HCT116 (cell line): ENCODE results near the gene ANO10. TPM values are rescaled to one million over a fixed set of nuclear protein-coding genes. Genes with fewer than 3 reads are reported as not detected.

Experiments
- ATAC-seq: fragments of 200-7000 bp; cut with Tn5 transposase; 2 replicates; pipeline ENCODE4 v1.9.1; 2020; ENCODE audit warnings: mild to moderate bottlenecking, moderate library complexity
- BruUV-seq: library from RNA; stranded (reverse); fragments of 400-500 nt; replicated peaks from 2 replicates; lab custom pipeline; 2021; lab: Mats Ljungman, UMichigan
- CTCF ChIA-PET: fragments of 300-600 bp; sonication (Branson Sonifier 250); formaldehyde crosslinking; loops from one replicate; lab custom pipeline; 2021; ENCODE audit warnings: antibody characterized with exemption; lab: Charles Lee
- POLR2A ChIA-PET: fragments of 300-600, 350-600 bp; sonication (Branson Sonifier 250); formaldehyde crosslinking; loops from one replicate; lab custom pipeline; 2021; ENCODE audit warnings: antibody characterized with exemption; lab: Charles Lee
- RAD21 ChIA-PET, 2 experiments: fragments of 300-600 bp; sonication (Branson Sonifier 250); formaldehyde crosslinking; loops; one replicate each; lab custom pipeline; 2023; ENCODE audit warnings: low total read pairs in 2 of 2; ENCODE audit not compliant: uncharacterized antibody in 2 of 2, unreplicated experiment in 2 of 2, low non-redundant PET in 1 of 2; lab: Charles Lee
- DNase-seq: peaks from one replicate; pipeline ENCODE4 v3.0.0-alpha.2; 2010; ENCODE audit warnings: low read depth, low spot score
- H2AFZ ChIP-seq: fragments of 200-600 bp; shearing (Covaris generic), sonication (generic); 2 replicates; pipeline ENCODE4 v1.6.1; 2017; ENCODE audit warnings: low read depth, mixed run types, mixed read lengths, antibody characterized with exemption, low read length; ENCODE audit not compliant: poor library complexity, severe bottlenecking
- H3K27ac ChIP-seq: 2 replicates; pipeline ENCODE4 v1.5.1; 2012; ENCODE audit warnings: low read depth, low read length
- H3K27me3 ChIP-seq: fragments of 200-600 bp; sonication (generic); 2 replicates; pipeline ENCODE4 v1.6.1; 2016; ENCODE audit warnings: mixed run types, low read length, mixed read lengths; ENCODE audit not compliant: insufficient read depth
- H3K36me3 ChIP-seq, 2 experiments: fragments of 200-500 bp in 1 of 2; fragments of 200-600 bp in 1 of 2; sonication (Bioruptor generic) in 1 of 2; sonication (generic) in 1 of 2; 2 replicates each; pipeline versions ENCODE4 v1.5.1 to v1.6.1; 2014 to 2016; ENCODE audit warnings: low read length in 2 of 2, inconsistent platforms in 1 of 2, mixed read lengths in 1 of 2, mixed run types in 1 of 2; ENCODE audit not compliant: insufficient read depth in 2 of 2, control insufficient read depth in 1 of 2
- H3K4me1 ChIP-seq, 2 experiments: fragments of 200-600 bp in 1 of 2; sonication (generic) in 1 of 2; 2 replicates each; pipeline versions ENCODE4 v1.5.1 to v1.6.1; 2012 to 2017; ENCODE audit warnings: low read length in 2 of 2, inconsistent platforms in 1 of 2, mild to moderate bottlenecking in 1 of 2, mixed read lengths in 1 of 2, mixed run types in 1 of 2, moderate library complexity in 1 of 2; ENCODE audit not compliant: insufficient read depth in 2 of 2, control insufficient read depth in 1 of 2
- H3K4me2 ChIP-seq: fragments of 200-600 bp; sonication (generic); 2 replicates; pipeline ENCODE4 v1.6.1; 2017; ENCODE audit warnings: mixed run types, low read length, mixed read lengths
- H3K4me3 ChIP-seq, 2 experiments: fragments of 200-600 bp in 1 of 2; sonication (generic) in 1 of 2; replicated peaks in 1 of 2; 2 replicates each; pipeline ENCODE4 v1.5.1; 2011 to 2016; ENCODE audit warnings: low read length in 2 of 2, control low read depth in 1 of 2, low read depth in 1 of 2, mild to moderate bottlenecking in 1 of 2, mixed read lengths in 1 of 2, mixed run types in 1 of 2
- H3K79me2 ChIP-seq: fragments of 200-600 bp; sonication (generic); 2 replicates; pipeline ENCODE4 v1.6.1; 2017; ENCODE audit warnings: mild to moderate bottlenecking, mixed run types, low read length, moderate library complexity, mixed read lengths; ENCODE audit not compliant: insufficient read depth
- H3K9ac ChIP-seq: fragments of 200-600 bp; sonication (generic); 2 replicates; pipeline ENCODE4 v1.6.1; 2016; ENCODE audit warnings: low read length, mixed read lengths
- H3K9me2 ChIP-seq: fragments of 200-600 bp; sonication (generic), shearing (Covaris generic); 2 replicates; pipeline ENCODE4 v1.6.1; 2017; ENCODE audit warnings: mixed run types, mild to moderate bottlenecking, moderate library complexity; ENCODE audit not compliant: insufficient read depth
- H3K9me3 ChIP-seq, 2 experiments: fragments of 200-500 bp in 1 of 2; fragments of 200-600 bp in 1 of 2; sonication (Bioruptor generic) in 1 of 2; sonication (generic) in 1 of 2; 2 replicates each; pipeline ENCODE4 v1.6.1; 2014 to 2017; ENCODE audit warnings: low read length in 2 of 2, mixed read lengths in 2 of 2, inconsistent platforms in 1 of 2, low read depth in 1 of 2, mild to moderate bottlenecking in 1 of 2, mixed run types in 1 of 2, moderate library complexity in 1 of 2; ENCODE audit not compliant: control insufficient read depth in 1 of 2, insufficient read depth in 1 of 2
- H4K20me1 ChIP-seq: fragments of 200-600 bp; sonication (generic), shearing (Covaris generic); 2 replicates; pipeline ENCODE4 v1.6.1; 2017; ENCODE audit warnings: mixed run types, mild to moderate bottlenecking, moderate library complexity; ENCODE audit not compliant: insufficient read depth
- CBX3 ChIP-seq: IDR thresholded peaks from 2 replicates; pipeline ENCODE4 v1.6.1; 2012; ENCODE audit warnings: low read depth
- CEBPB ChIP-seq: IDR thresholded peaks from 2 replicates; pipeline ENCODE4 v1.6.1; 2012; ENCODE audit warnings: low read depth
- ELF1 ChIP-seq: IDR thresholded peaks from 2 replicates; pipeline ENCODE4 v1.6.1; 2012; ENCODE audit warnings: low read depth, borderline replicate concordance
- EZH2 ChIP-seq: fragments of 200-600 bp; sonication (generic); IDR thresholded peaks from 2 replicates; pipeline ENCODE4 v1.6.1; 2017; ENCODE audit warnings: antibody characterized with exemption, mixed run types
- MAX ChIP-seq: IDR thresholded peaks from 2 replicates; pipeline ENCODE4 v1.6.1; 2012
- POLR2AphosphoS5 ChIP-seq: IDR thresholded peaks from 2 replicates; pipeline ENCODE4 v1.6.1; 2011; ENCODE audit warnings: mild to moderate bottlenecking, low read depth, low read length, moderate library complexity
- RAD21 ChIP-seq: IDR thresholded peaks from 2 replicates; pipeline ENCODE4 v1.6.1; 2012; ENCODE audit warnings: low read depth, mild to moderate bottlenecking
- SP1 ChIP-seq: IDR thresholded peaks from 2 replicates; pipeline ENCODE4 v1.6.1; 2012; ENCODE audit warnings: low read depth
- SRF ChIP-seq: IDR thresholded peaks from 2 replicates; pipeline ENCODE4 v1.6.1; 2012; ENCODE audit warnings: low read depth
- TCF7L2 ChIP-seq: IDR thresholded peaks from 2 replicates; pipeline ENCODE4 v1.7.0; 2011; ENCODE audit warnings: borderline replicate concordance, inconsistent platforms; ENCODE audit not compliant: insufficient read depth, insufficient read length; ENCODE audit errors: extremely low read depth
- YY1 ChIP-seq: IDR thresholded peaks from 2 replicates; pipeline ENCODE4 v1.6.1; 2011; ENCODE audit warnings: low read length, low read depth, moderate library complexity, mild to moderate bottlenecking; ENCODE audit not compliant: insufficient replicate concordance; ENCODE audit errors: extremely low read depth
- ZBTB33 ChIP-seq: IDR thresholded peaks from 2 replicates; pipeline ENCODE4 v1.6.1; 2011; ENCODE audit warnings: mild to moderate bottlenecking, low read length, moderate library complexity; ENCODE audit not compliant: insufficient replicate concordance; ENCODE audit errors: extremely low read depth
- ZFX ChIP-seq: fragments of 450-650 bp; IDR thresholded peaks from 2 replicates; pipeline ENCODE4 v1.6.1; 2017
- ZNF274 ChIP-seq: fragments of 200-500 bp; sonication (Bioruptor generic); IDR thresholded peaks from 2 replicates; pipeline ENCODE4 v1.6.1; 2014; ENCODE audit warnings: mild to moderate bottlenecking, low read depth, low read length, inconsistent platforms
- intact Hi-C: fragments of 100-400 bp; cut with micrococcal nuclease; formaldehyde crosslinking; loops from 2 replicates; pipeline ENCODE4 v1.10.0; 2022
- total RNA-seq: library from RNA; stranded (reverse); gene quantifications from one replicate; pipeline ENCODE4 v1.2.1, GENCODE V29; 2021; ENCODE audit not compliant: unreplicated experiment
- TF ChIP-seq, protein P1 (sequence below), 3 experiments: fragments of 200-600 bp in 1 of 3; sonication (generic) in 1 of 3; IDR thresholded peaks in 2 of 3; conservative IDR thresholded peaks in 1 of 3; 2 replicates each; pipeline ENCODE4 v1.5.1; 2012 to 2017; ENCODE audit warnings: low read depth in 2 of 3, low read length in 2 of 3, antibody characterized with exemption in 1 of 3, borderline replicate concordance in 1 of 3, control low read depth in 1 of 3, mild to moderate bottlenecking in 1 of 3, mixed read lengths in 1 of 3, mixed run types in 1 of 3, moderate library complexity in 1 of 3; ENCODE audit not compliant: insufficient read depth in 1 of 3
- TF ChIP-seq, protein P2 (sequence below): IDR thresholded peaks from 2 replicates; pipeline ENCODE4 v1.6.1; 2012
- TF ChIP-seq, protein P3 (sequence below): IDR thresholded peaks from 2 replicates; pipeline ENCODE4 v1.6.1; 2012; ENCODE audit warnings: low read depth

ANO10 gene
- total RNA-seq, 1 experiment from 2014 or later: 13.3 TPM

- H3K9me3 ChIP-seq: no peaks in the 10 kb centered on the region
- no peaks in the 10 kb centered on the region for H3K27me3 ChIP-seq
- intact Hi-C loops: no loop called here
- no peak overlapping the region for H3K9ac ChIP-seq
- H3K79me2 ChIP-seq: no peaks in the 10 kb centered on the region
- H3K4me3 ChIP-seq: no peak overlapping the region
- no peaks in the 10 kb centered on the region for H3K9me2 ChIP-seq
- no peaks in the 10 kb centered on the region for H3K36me3 ChIP-seq
- TF ChIP-seq SRF: no peak
- TF ChIP-seq, protein P1, sequence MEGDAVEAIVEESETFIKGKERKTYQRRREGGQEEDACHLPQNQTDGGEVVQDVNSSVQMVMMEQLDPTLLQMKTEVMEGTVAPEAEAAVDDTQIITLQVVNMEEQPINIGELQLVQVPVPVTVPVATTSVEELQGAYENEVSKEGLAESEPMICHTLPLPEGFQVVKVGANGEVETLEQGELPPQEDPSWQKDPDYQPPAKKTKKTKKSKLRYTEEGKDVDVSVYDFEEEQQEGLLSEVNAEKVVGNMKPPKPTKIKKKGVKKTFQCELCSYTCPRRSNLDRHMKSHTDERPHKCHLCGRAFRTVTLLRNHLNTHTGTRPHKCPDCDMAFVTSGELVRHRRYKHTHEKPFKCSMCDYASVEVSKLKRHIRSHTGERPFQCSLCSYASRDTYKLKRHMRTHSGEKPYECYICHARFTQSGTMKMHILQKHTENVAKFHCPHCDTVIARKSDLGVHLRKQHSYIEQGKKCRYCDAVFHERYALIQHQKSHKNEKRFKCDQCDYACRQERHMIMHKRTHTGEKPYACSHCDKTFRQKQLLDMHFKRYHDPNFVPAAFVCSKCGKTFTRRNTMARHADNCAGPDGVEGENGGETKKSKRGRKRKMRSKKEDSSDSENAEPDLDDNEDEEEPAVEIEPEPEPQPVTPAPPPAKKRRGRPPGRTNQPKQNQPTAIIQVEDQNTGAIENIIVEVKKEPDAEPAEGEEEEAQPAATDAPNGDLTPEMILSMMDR (IDR thresholded peaks at IDR 0.05 in 2 of 3, conservative IDR thresholded peaks at IDR 0.05 in 1 of 3; ENCODE audit: borderline replicate concordance in 1 of 3, insufficient read depth in 1 of 3, low read depth in 2 of 3, low read length in 2 of 3): no peak
- no peak for TF ChIP-seq CEBPB
- no peak for TF ChIP-seq ZFX
- TF ChIP-seq SP1: no peak
- no peak for TF ChIP-seq RAD21
- no peak for TF ChIP-seq POLR2AphosphoS5
- no peak for TF ChIP-seq YY1
- TF ChIP-seq ELF1: no peak
- TF ChIP-seq EZH2: no peak
- TF ChIP-seq MAX: no peak
- no peak for TF ChIP-seq TCF7L2
- TF ChIP-seq, protein P2, sequence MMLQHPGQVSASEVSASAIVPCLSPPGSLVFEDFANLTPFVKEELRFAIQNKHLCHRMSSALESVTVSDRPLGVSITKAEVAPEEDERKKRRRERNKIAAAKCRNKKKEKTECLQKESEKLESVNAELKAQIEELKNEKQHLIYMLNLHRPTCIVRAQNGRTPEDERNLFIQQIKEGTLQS: no peak
- TF ChIP-seq ZBTB33: no peak
- no peak for TF ChIP-seq ZNF274
- TF ChIP-seq, protein P3, sequence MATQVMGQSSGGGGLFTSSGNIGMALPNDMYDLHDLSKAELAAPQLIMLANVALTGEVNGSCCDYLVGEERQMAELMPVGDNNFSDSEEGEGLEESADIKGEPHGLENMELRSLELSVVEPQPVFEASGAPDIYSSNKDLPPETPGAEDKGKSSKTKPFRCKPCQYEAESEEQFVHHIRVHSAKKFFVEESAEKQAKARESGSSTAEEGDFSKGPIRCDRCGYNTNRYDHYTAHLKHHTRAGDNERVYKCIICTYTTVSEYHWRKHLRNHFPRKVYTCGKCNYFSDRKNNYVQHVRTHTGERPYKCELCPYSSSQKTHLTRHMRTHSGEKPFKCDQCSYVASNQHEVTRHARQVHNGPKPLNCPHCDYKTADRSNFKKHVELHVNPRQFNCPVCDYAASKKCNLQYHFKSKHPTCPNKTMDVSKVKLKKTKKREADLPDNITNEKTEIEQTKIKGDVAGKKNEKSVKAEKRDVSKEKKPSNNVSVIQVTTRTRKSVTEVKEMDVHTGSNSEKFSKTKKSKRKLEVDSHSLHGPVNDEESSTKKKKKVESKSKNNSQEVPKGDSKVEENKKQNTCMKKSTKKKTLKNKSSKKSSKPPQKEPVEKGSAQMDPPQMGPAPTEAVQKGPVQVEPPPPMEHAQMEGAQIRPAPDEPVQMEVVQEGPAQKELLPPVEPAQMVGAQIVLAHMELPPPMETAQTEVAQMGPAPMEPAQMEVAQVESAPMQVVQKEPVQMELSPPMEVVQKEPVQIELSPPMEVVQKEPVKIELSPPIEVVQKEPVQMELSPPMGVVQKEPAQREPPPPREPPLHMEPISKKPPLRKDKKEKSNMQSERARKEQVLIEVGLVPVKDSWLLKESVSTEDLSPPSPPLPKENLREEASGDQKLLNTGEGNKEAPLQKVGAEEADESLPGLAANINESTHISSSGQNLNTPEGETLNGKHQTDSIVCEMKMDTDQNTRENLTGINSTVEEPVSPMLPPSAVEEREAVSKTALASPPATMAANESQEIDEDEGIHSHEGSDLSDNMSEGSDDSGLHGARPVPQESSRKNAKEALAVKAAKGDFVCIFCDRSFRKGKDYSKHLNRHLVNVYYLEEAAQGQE: no peak
- TF ChIP-seq CBX3: no peak
- H3K4me1 ChIP-seq: no peaks in the 10 kb centered on the region
- H3K27ac ChIP-seq: no peak overlapping the region
- RAD21 ChIA-PET: no interaction called here
- no peak overlapping the region for H3K4me2 ChIP-seq
- ATAC-seq (no peak), DNase-seq (no peak)
- CTCF ChIA-PET: no interaction called here
- no peaks in the 10 kb centered on the region for H4K20me1 ChIP-seq
- H2AFZ ChIP-seq: no peak overlapping the region
- BruUV-seq: no TSS peak
- POLR2A ChIA-PET: no interaction called here
These were observed 144.2 kb downstream of the ANO10 start for GRCh38 chr3:43477600-43477999.
